H1 (cell line): ENCODE measurements around the gene TMEM17. TPM values are rescaled to one million over a fixed set of nuclear protein-coding genes. Genes with fewer than 3 reads are reported as not detected.

ENCODE experiments used
- CTCF ChIA-PET: fragments of 300-600 bp; sonication (Branson Sonifier 250); formaldehyde crosslinking; loops from one replicate; lab custom pipeline; 2021; ENCODE audit not compliant: partially characterized antibody; lab: Charles Lee
- POLR2A ChIA-PET: fragments of 300-600 bp; sonication (Branson Sonifier 250); formaldehyde crosslinking; loops from one replicate; lab custom pipeline; 2021; ENCODE audit warnings: inconsistent platforms; ENCODE audit not compliant: partially characterized antibody; lab: Charles Lee
- DNase-seq, 2 experiments: peaks; one replicate each; pipeline versions ENCODE4 v3.0.0 to v3.0.0-alpha.2; 2010 to 2022; ENCODE audit warnings: low spot score in 2 of 2, low read depth in 1 of 2, mixed read lengths in 1 of 2
- FAIRE-seq: peaks from 2 replicates; lab custom pipeline; 2011; peaks lifted over from hg19 to GRCh38; lab: Jason Lieb, UNC
- H2AFZ ChIP-seq: 2 replicates; pipeline ENCODE4 v1.8.1; 2012; ENCODE audit warnings: low read length, inconsistent platforms
- H2AK5ac ChIP-seq: 2 replicates; pipeline ENCODE4 v1.6.1; 2013; ENCODE audit warnings: low read depth, low read length
- H2BK120ac ChIP-seq: replicated peaks from 2 replicates; pipeline ENCODE3; 2013; ENCODE audit warnings: low read depth, low read length, inconsistent platforms
- H2BK12ac ChIP-seq: 2 replicates; pipeline ENCODE4 v1.6.1; 2013; ENCODE audit warnings: low read depth, low read length
- H2BK15ac ChIP-seq: 2 replicates; pipeline ENCODE4 v1.6.1; 2013; ENCODE audit warnings: low read length
- H2BK20ac ChIP-seq: 2 replicates; pipeline ENCODE4 v1.6.1; 2013; ENCODE audit warnings: low read length
- H2BK5ac ChIP-seq: 2 replicates; pipeline ENCODE4 v1.6.1; 2013; ENCODE audit warnings: low read depth, low read length
- H3K14ac ChIP-seq: 2 replicates; pipeline ENCODE4 v1.6.1; 2013; ENCODE audit warnings: inconsistent platforms; ENCODE audit not compliant: insufficient read length
- H3K18ac ChIP-seq: 2 replicates; pipeline ENCODE4 v1.6.1; 2013; ENCODE audit warnings: low read length; ENCODE audit errors: extremely low read depth
- H3K23ac ChIP-seq: 2 replicates; pipeline ENCODE4 v1.6.1; 2013; ENCODE audit warnings: inconsistent platforms; ENCODE audit not compliant: insufficient read length
- H3K23me2 ChIP-seq: 2 replicates; pipeline ENCODE4 v1.6.1; 2013; ENCODE audit warnings: low read depth, low read length
- H3K27ac ChIP-seq: 2 replicates; pipeline ENCODE4 v1.6.1; 2011; ENCODE audit warnings: low read depth, low read length, inconsistent platforms
- H3K27me3 ChIP-seq, 4 experiments: replicated peaks in 1 of 4; 1 replicate in 1 of 4; 2 replicates in 3 of 4; pipeline versions ENCODE4 v1.6.1 to v1.8.1; 2011 to 2013; ENCODE audit warnings: low read length in 3 of 4, mild to moderate bottlenecking in 3 of 4, inconsistent platforms in 2 of 4, mixed read lengths in 2 of 4, moderate library complexity in 1 of 4; ENCODE audit not compliant: control insufficient read depth in 3 of 4, insufficient read depth in 3 of 4; ENCODE audit errors: extremely low read depth in 1 of 4
- H3K36me3 ChIP-seq, 4 experiments: 2 replicates each; pipeline versions ENCODE4 v1.6.1 to v1.8.1; 2011 to 2013; ENCODE audit warnings: mild to moderate bottlenecking in 4 of 4, low read length in 3 of 4, moderate library complexity in 2 of 4, control low read depth in 1 of 4, inconsistent platforms in 1 of 4; ENCODE audit not compliant: insufficient read depth in 4 of 4, control insufficient read depth in 2 of 4
- H3K4ac ChIP-seq: replicated peaks from 2 replicates; pipeline ENCODE3; 2013; ENCODE audit warnings: low read length, low read depth, mixed read lengths, inconsistent platforms; ENCODE audit not compliant: insufficient read length
- H3K4me1 ChIP-seq, 4 experiments: replicated peaks in 1 of 4; 1 replicate in 1 of 4; 2 replicates in 3 of 4; pipeline versions ENCODE4 v1.6.1 to v1.8.1; 2011 to 2013; ENCODE audit warnings: low read length in 3 of 4, inconsistent platforms in 2 of 4, mixed read lengths in 1 of 4; ENCODE audit not compliant: insufficient read depth in 4 of 4, control insufficient read depth in 3 of 4
- H3K4me2 ChIP-seq, 2 experiments: 2 replicates each; pipeline versions ENCODE4 v1.6.1 to v1.8.1; 2011 to 2013; ENCODE audit warnings: low read depth in 2 of 2, low read length in 2 of 2, control low read depth in 1 of 2, inconsistent platforms in 1 of 2, mild to moderate bottlenecking in 1 of 2; ENCODE audit not compliant: insufficient read depth in 1 of 2
- H3K4me3 ChIP-seq, 4 experiments: fragments of 200-600, 300-600 bp in 1 of 4; sonication (generic), shearing (Covaris generic), sonication (Bioruptor Twin) in 1 of 4; 2 replicates each; pipeline versions ENCODE4 v1.5.1 to v1.8.1; 2011 to 2016; ENCODE audit warnings: low read length in 4 of 4, low read depth in 3 of 4, control low read depth in 2 of 4, inconsistent platforms in 2 of 4, mild to moderate bottlenecking in 2 of 4, mixed read lengths in 1 of 4, moderate library complexity in 1 of 4; ENCODE audit not compliant: insufficient read depth in 2 of 4; ENCODE audit errors: extremely low read depth in 1 of 4
- H3K56ac ChIP-seq: replicated peaks from 2 replicates; pipeline ENCODE3; 2013; ENCODE audit warnings: low read depth, mild to moderate bottlenecking, mixed read lengths, low read length, inconsistent platforms; ENCODE audit not compliant: insufficient read length
- H3K79me1 ChIP-seq: 2 replicates; pipeline ENCODE4 v1.6.1; 2013; ENCODE audit warnings: low read depth, low read length, control low read depth
- H3K79me2 ChIP-seq, 2 experiments: 2 replicates each; pipeline versions ENCODE4 v1.6.1 to v1.8.1; 2012 to 2013; ENCODE audit warnings: low read length in 2 of 2, mild to moderate bottlenecking in 2 of 2, inconsistent platforms in 1 of 2; ENCODE audit not compliant: insufficient read depth in 2 of 2, control insufficient read depth in 1 of 2
- H3K9ac ChIP-seq, 4 experiments: replicated peaks in 1 of 4; 1 replicate in 1 of 4; 2 replicates in 3 of 4; pipeline versions ENCODE4 v1.6.1 to v1.8.1; 2011 to 2013; ENCODE audit warnings: low read depth in 3 of 4, low read length in 3 of 4, control low read depth in 2 of 4, mild to moderate bottlenecking in 2 of 4, moderate library complexity in 2 of 4, inconsistent platforms in 1 of 4; ENCODE audit errors: extremely low read depth in 1 of 4
- H3K9me3 ChIP-seq, 2 experiments: 2 replicates each; pipeline versions ENCODE4 v1.6.1 to v1.8.1; 2012 to 2013; ENCODE audit warnings: mild to moderate bottlenecking in 2 of 2, moderate library complexity in 2 of 2, control low read depth in 1 of 2, inconsistent platforms in 1 of 2, low read depth in 1 of 2, low read length in 1 of 2, mixed read lengths in 1 of 2; ENCODE audit not compliant: insufficient read depth in 2 of 2
- H4K20me1 ChIP-seq, 2 experiments: replicated peaks in 1 of 2; 2 replicates each; pipeline versions ENCODE3 to v1.8.1; 2011 to 2013; ENCODE audit warnings: inconsistent platforms in 2 of 2, low read length in 2 of 2, mild to moderate bottlenecking in 1 of 2; ENCODE audit not compliant: insufficient read depth in 2 of 2, control insufficient read depth in 1 of 2
- H4K5ac ChIP-seq: 2 replicates; pipeline ENCODE4 v1.6.1; 2013; ENCODE audit warnings: low read length, low read depth, mixed read lengths, inconsistent platforms; ENCODE audit not compliant: insufficient read length
- H4K8ac ChIP-seq: 2 replicates; pipeline ENCODE4 v1.8.0; 2013; ENCODE audit warnings: mild to moderate bottlenecking, moderate library complexity, low read length, inconsistent platforms; ENCODE audit not compliant: insufficient read depth; ENCODE audit errors: extremely low read depth
- H4K91ac ChIP-seq: replicated peaks from 2 replicates; pipeline ENCODE3; 2013; ENCODE audit warnings: low read length, mixed read lengths, inconsistent platforms; ENCODE audit not compliant: insufficient read length
- TAF7 ChIP-seq: optimal IDR thresholded peaks from 2 replicates; pipeline ENCODE3; 2011; ENCODE audit warnings: low read depth, mild to moderate bottlenecking, inconsistent platforms, low read length, moderate library complexity, borderline replicate concordance
- WGBS, 2 experiments: shearing (Covaris generic) in 1 of 2; methylation state at CpG; one replicate each; pipeline versions ENCODE4 v1.1.6 to v1.1.7; 2013 to 2015; ENCODE audit warnings: low lambda C conversion rate in 2 of 2, mixed read lengths in 2 of 2, inconsistent platforms in 1 of 2, low coverage in 1 of 2, missing lambda C conversion rate in 1 of 2; ENCODE audit not compliant: insufficient replicate concordance in 2 of 2, insufficient coverage in 1 of 2, insufficient read length in 1 of 2; ENCODE audit errors: extremely low coverage in 1 of 2, missing lambda C conversion rate in 1 of 2; 5-methylcytosine and 5-hydroxymethylcytosine counted together
- polyA plus RNA-seq, 7 experiments: library from polyadenylated mRNA; depleted of rRNA in 3 of 7; stranded (reverse) in 5 of 7; unstranded in 2 of 7; fragments of >200 nt in 5 of 7; fragments of 200-250 nt in 2 of 7; gene quantifications; 1 replicate in 5 of 7; 2 replicates in 1 of 7; 4 replicates in 1 of 7; pipeline versions ENCODE4 v1.2.1 to v1.2.3, GENCODE V29; 2011 to 2013; ENCODE audit warnings: missing spikeins in 2 of 7, mixed read lengths in 2 of 7
- total RNA-seq: library from RNA; stranded (reverse); fragmentation: NEBNext Ultra II Directional; extraction: Animal tissue kit (Norgen Biotek cat#: 25700); gene quantifications from 2 replicates; pipeline ENCODE4 v1.2.1, GENCODE V29; 2021

TMEM17 gene
- total and polyA plus RNA-seq, 2 of the 8 experiments (the other 6 are each of a cell fraction or from before 2014, with no cell fraction given), result 0.69 to 1.2 TPM

GRCh38 chr2:62469114-62469513, 36.9 kb downstream of the TMEM17 start:
- Histone ChIP-seq H2BK12ac (no peak overlapping the region), H3K36me3 (no peaks in the 10 kb centered on the region)
- no peak for TF ChIP-seq TAF7
- TF ChIP-seq, all 59 proteins: peak for 0
- H3K18ac ChIP-seq, result peak overlapping the region; percentile 48; the same call in 1 of the 2 replicates
- H3K4me1 ChIP-seq, result peaks cover 7 to 21% (median 15%) of the 10 kb centered on the region in 4 experiments
- no peak overlapping the region for H2BK120ac ChIP-seq
- H2BK5ac ChIP-seq, result no peak overlapping the region
- H3K4ac ChIP-seq, result no peak overlapping the region
- no peak overlapping the region for H4K5ac ChIP-seq
- H3K9ac ChIP-seq, result no peak overlapping the region
- POLR2A ChIA-PET, result no interaction called here
- H3K23ac ChIP-seq, result no peak overlapping the region
- no peak overlapping the region for H3K56ac ChIP-seq
- H2AK5ac ChIP-seq, result no peak overlapping the region
- CTCF ChIA-PET, result no interaction called here
- DNase-seq (no peak), FAIRE-seq (no peak)
- no peak overlapping the region for H4K8ac ChIP-seq
- WGBS, 2 experiments, result 69% methylated on average over 1 of the region's 1 CpG; no CpG with 5 or more reads in 1 of the 2 experiments
- no peaks in the 10 kb centered on the region for H3K27me3 ChIP-seq
- 0 out of 2 replicates have a peak, but pooled peaks cover 3% of the 10 kb centered on the region for H3K23me2 ChIP-seq
- peak overlapping the region; percentile 84; the same call in 1 of the 2 replicates for H2BK20ac ChIP-seq
- no peak overlapping the region for H3K27ac ChIP-seq
- no peak overlapping the region for H3K4me3 ChIP-seq
- no peak overlapping the region for H4K91ac ChIP-seq
- H2BK15ac ChIP-seq, result no peak overlapping the region
- H3K4me2 ChIP-seq, result no peak overlapping the region
- no peak overlapping the region for H3K14ac ChIP-seq
- peaks cover 2% of the 10 kb centered on the region for H3K79me1 ChIP-seq
- no peak overlapping the region for H2AFZ ChIP-seq
- H3K9me3 ChIP-seq, result no peaks in the 10 kb centered on the region; a peak in 1 of 4 replicates
- H3K79me2 ChIP-seq, result peaks cover 0 to 3% of the 10 kb centered on the region in 2 experiments; a peak in 1 of 4 replicates
- no peaks in the 10 kb centered on the region for H4K20me1 ChIP-seq
